ENCODE data around the gene RTP5.
"Not testable (repeated sequence)": the region's sequence is repeated elsewhere in the genome, so short reads cannot be mapped to it uniquely, and the experiment has no call there.

The RTP5 gene

GRCh38 chr2:241922816-241923601, 53.5 kb downstream of the RTP5 start:
- H3K4me1 ChIP-seq (ENCODE audit: control insufficient read depth, insufficient read depth, low read length, unreplicated experiment); H3K36me3 ChIP-seq (ENCODE audit: insufficient read depth, low read length); H3K27ac ChIP-seq (ENCODE audit: low read depth, low read length); H2AFZ ChIP-seq (ENCODE audit: low read length, unreplicated experiment); H3K79me2 ChIP-seq (ENCODE audit: control insufficient read depth, insufficient read depth, low read length, unreplicated experiment); H3K4me3 ChIP-seq (ENCODE audit: low read depth, low read length): not testable (repeated sequence)
- H3K27me3 ChIP-seq (ENCODE audit: insufficient read depth, low read length) = peaks cover 17% of the 10 kb centered on the region; the same call in 1 of the 2 replicates
